Measurements from ENCODE around the gene TEX50. TPM values are rescaled to one million over a fixed set of nuclear protein-coding genes. Genes with fewer than 3 reads are reported as not detected.
"Not testable (repeated sequence)": the region's sequence is repeated elsewhere in the genome, so short reads cannot be mapped to it uniquely, and the experiment has no call there.

TEX50 gene
- total RNA-seq, 2 donors from 2014 or later: not detected

GRCh38 chr1:173608503-173609216, 26.5 kb upstream of the TEX50 start:
- H3K27me3 ChIP-seq: no peaks in the 10 kb centered on the region
- TF ChIP-seq CTCF (IDR thresholded peaks at IDR 0.05): no peak
- H3K4me1 ChIP-seq: no peaks in the 10 kb centered on the region
- H3K9me3 ChIP-seq: no peaks in the 10 kb centered on the region
- no peak overlapping the region for H3K4me3 ChIP-seq
- no peak for DNase-seq (ENCODE audit: low spot score)
- H3K36me3 ChIP-seq: no peaks in the 10 kb centered on the region
- no peak overlapping the region for H3K27ac ChIP-seq

- not testable (repeated sequence) for H3K4me3 ChIP-seq; H3K27me3 ChIP-seq; H3K9me3 ChIP-seq; H3K27ac ChIP-seq; DNase-seq (ENCODE audit: low spot score); H3K4me1 ChIP-seq; H3K36me3 ChIP-seq
Measured at GRCh38 chr1:173613086-173613485, 22.1 kb upstream of the TEX50 start.

- Histone ChIP-seq H3K9me3 (peaks cover 0 to 33% of the 10 kb centered on the region in 2 donors), H3K4me3 (no peak overlapping the region), H3K27ac (no peak overlapping the region), H3K36me3 (no peaks in the 10 kb centered on the region), H3K4me1 (no peaks in the 10 kb centered on the region), H3K27me3 (no peaks in the 10 kb centered on the region)
- no peak for TF ChIP-seq CTCF (IDR thresholded peaks at IDR 0.05)
- no peak for DNase-seq (ENCODE audit: low spot score)
Measured at GRCh38 chr1:173616859-173617258, 18.3 kb upstream of the TEX50 start.

- Histone ChIP-seq H3K4me3 (no peak overlapping the region), H3K27me3 (no peaks in the 10 kb centered on the region), H3K27ac (no peak overlapping the region), H3K4me1 (no peaks in the 10 kb centered on the region), H3K9me3 (peaks cover 0 to 3% of the 10 kb centered on the region in 2 donors), H3K36me3 (no peaks in the 10 kb centered on the region)
- no peak for TF ChIP-seq CTCF (IDR thresholded peaks at IDR 0.05)
- DNase-seq (ENCODE audit: low spot score): no peak
Measured at GRCh38 chr1:173627269-173627668, 7.9 kb upstream of the TEX50 start.

GRCh38 chr1:173628888-173629287, 6.2 kb upstream of the TEX50 start:
- no peaks in the 10 kb centered on the region for H3K27me3 ChIP-seq
- no peak for TF ChIP-seq CTCF (IDR thresholded peaks at IDR 0.05)
- H3K4me3 ChIP-seq: no peak overlapping the region
- H3K36me3 ChIP-seq: no peaks in the 10 kb centered on the region
- no peak overlapping the region for H3K27ac ChIP-seq
- H3K9me3 ChIP-seq: peaks cover 0 to 6% of the 10 kb centered on the region in 2 donors
- DNase-seq (ENCODE audit: low spot score): no peak
- H3K4me1 ChIP-seq: no peaks in the 10 kb centered on the region

- H3K4me1 ChIP-seq; H3K36me3 ChIP-seq; H3K4me3 ChIP-seq; H3K27ac ChIP-seq; H3K9me3 ChIP-seq; DNase-seq (ENCODE audit: low spot score); H3K27me3 ChIP-seq: not testable (repeated sequence)
Measured at GRCh38 chr1:173637236-173638042, 2.3 kb downstream of the TEX50 start.
